ENCODE data around the gene AFAP1.

AFAP1 gene

DNA sequence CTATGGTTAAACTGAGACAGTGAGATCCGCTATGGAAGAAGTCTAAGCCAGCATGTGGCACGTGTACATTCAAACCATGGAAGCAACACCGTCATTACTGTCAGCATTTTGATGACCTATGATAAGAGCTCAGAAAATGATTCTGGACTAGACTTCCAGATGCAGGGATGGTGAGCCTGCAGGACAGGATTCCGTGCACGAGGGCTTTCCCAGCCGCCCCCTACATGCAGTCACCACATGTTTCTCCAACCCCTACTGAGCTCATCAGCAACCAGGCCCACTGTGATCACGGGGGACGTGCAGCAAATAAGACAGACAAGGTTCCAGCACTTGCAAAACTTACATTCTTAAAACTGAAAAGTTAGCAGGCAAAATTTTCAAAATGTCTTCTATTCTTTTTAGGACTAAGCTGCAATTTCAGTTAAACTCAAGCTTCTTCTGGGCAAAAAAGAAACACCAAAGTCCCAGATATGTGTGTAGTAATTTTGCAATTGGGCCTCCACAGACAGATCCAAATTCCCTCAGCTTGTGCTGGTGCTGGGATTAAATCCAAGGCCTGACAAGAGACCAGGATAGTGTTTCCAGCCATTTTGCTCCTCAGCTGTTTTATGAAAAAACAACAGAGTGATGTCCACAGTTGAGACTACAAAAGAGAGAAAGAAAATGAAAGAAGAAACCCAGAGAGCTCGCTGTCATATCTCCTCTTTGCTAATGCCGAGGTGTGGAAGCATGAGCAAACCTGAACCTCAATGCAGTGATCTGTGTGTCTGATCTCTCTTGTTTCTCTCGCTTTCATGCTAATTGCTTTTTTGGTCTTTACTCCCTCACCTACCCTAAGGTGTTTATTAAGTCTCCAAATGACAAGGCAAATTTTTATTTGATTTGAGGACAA is 118.2 kb downstream of the AFAP1 start:
- Histone ChIP-seq H3K4me1 (ENCODE audit: control insufficient read depth, insufficient read depth, low read length) (peaks cover 24% of the 10 kb centered on the region), H3K36me3 (ENCODE audit: control insufficient read depth, insufficient read depth, low read length) (no peaks in the 10 kb centered on the region), H3K9me3 (ENCODE audit: control insufficient read depth, low read length) (no peaks in the 10 kb centered on the region), H3K27me3 (ENCODE audit: control insufficient read depth, insufficient read depth, low read length) (no peaks in the 10 kb centered on the region), H3K4me3 (ENCODE audit: low read length) (no peak overlapping the region), H3K9ac (ENCODE audit: low read length) (no peak overlapping the region)

DNA sequence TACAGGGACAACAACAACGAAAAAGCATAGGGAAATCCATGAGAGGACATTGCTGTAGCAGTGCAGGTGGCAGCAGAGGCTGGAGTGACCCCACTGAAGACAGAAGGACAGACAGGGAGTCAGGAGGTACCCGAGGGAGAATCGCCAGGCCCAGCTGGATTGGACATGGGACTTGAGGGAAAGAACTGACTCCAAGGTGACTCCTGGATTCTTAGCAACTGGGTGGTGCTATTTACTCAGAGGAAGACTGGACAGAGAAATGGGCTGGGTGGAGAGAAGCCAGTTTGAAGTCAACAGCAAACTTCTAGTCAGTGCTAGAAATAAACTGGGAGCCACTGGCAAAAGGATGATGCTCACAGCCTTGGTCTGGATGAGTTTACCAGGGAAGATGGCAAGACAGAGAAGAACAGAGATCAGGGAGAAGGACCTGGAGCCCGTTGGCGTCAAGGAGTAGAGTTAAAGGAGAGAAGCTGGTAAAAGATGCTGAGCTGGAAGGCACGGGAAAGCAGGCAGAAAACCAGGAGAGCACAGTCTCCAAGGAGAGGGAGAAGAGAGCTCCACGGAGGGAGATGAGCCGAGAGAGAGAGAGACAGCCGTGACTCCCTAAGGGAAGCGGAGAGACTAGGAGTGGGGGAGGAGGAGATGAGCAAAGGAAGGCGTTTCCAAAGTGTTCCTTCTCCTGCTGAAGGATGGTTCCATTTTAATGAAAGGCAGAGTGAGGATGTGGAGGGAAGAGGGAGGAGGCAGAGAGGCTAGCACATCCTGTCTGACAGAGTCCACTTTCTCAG is 119.4 kb downstream of the AFAP1 start:
- Histone ChIP-seq H3K4me3 (ENCODE audit: low read length) (no peak overlapping the region), H3K4me1 (ENCODE audit: control insufficient read depth, insufficient read depth, low read length) (peaks cover 24% of the 10 kb centered on the region)

DNA sequence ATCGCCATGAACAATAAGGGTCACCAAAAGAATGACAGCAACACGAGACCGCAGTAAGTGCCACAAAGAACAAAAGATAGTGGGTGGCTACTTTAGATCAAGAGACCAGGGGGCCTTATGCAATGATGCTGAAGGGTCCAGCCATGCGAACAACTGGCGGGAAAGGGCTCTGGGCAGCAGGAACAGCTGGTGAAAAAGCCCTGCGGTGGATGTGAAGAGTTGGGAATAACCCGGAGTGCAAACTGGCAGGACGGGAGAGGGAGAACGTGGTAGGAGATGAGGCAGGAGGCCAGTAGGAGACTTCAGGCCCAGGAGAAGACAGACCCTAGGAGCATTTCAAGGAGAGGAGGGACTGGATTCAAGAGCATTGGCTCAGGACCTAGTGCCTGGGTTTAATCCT is 120.2 kb downstream of the AFAP1 start:
- Histone ChIP-seq H3K36me3 (ENCODE audit: control insufficient read depth, insufficient read depth, low read length) (no peaks in the 10 kb centered on the region), H3K4me3 (ENCODE audit: low read length) (no peak overlapping the region), H3K27me3 (ENCODE audit: control insufficient read depth, insufficient read depth, low read length) (no peaks in the 10 kb centered on the region), H3K4me1 (ENCODE audit: control insufficient read depth, insufficient read depth, low read length) (peaks cover 24% of the 10 kb centered on the region), H3K9ac (ENCODE audit: low read length) (no peak overlapping the region), H3K9me3 (ENCODE audit: control insufficient read depth, low read length) (no peaks in the 10 kb centered on the region)

More for the DNA sequence above, 119.4 kb downstream of the AFAP1 start:
- Histone ChIP-seq H3K27me3 (ENCODE audit: control insufficient read depth, insufficient read depth, low read length) (no peaks in the 10 kb centered on the region), H3K9ac (ENCODE audit: low read length) (no peak overlapping the region), H3K9me3 (ENCODE audit: control insufficient read depth, low read length) (no peaks in the 10 kb centered on the region), H3K36me3 (ENCODE audit: control insufficient read depth, insufficient read depth, low read length) (no peaks in the 10 kb centered on the region)

DNA sequence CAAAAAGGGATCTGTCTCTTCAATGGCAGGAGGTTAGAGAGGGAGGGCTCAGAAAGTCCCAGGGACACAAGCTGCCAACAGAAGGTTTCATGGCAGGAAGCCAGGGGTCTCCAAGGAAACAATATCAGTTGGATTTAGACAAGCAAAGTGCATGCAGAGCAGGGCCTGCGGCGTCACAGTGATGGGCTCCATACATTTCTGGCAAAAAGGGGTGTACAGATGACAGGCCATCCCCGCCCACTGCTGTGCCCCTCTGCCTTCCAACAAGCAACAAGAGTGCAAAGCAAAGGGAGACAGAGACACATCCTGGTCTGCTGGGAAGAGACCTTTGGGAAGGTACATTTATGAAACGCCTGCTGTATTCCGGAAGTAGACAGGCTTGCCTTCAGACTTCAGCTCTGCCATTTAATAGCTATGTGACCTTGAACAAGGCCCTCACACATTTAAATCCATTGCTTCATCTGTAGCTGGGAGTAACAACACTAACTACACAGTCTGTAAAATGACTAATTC is 121.2 kb downstream of the AFAP1 start:
- Histone ChIP-seq H3K9ac (ENCODE audit: low read length) (no peak overlapping the region), H3K9me3 (ENCODE audit: control insufficient read depth, low read length) (no peaks in the 10 kb centered on the region), H3K4me3 (ENCODE audit: low read length) (no peak overlapping the region), H3K4me1 (ENCODE audit: control insufficient read depth, insufficient read depth, low read length) (peaks cover 17% of the 10 kb centered on the region), H3K36me3 (ENCODE audit: control insufficient read depth, insufficient read depth, low read length) (no peaks in the 10 kb centered on the region), H3K27me3 (ENCODE audit: control insufficient read depth, insufficient read depth, low read length) (no peaks in the 10 kb centered on the region)

DNA sequence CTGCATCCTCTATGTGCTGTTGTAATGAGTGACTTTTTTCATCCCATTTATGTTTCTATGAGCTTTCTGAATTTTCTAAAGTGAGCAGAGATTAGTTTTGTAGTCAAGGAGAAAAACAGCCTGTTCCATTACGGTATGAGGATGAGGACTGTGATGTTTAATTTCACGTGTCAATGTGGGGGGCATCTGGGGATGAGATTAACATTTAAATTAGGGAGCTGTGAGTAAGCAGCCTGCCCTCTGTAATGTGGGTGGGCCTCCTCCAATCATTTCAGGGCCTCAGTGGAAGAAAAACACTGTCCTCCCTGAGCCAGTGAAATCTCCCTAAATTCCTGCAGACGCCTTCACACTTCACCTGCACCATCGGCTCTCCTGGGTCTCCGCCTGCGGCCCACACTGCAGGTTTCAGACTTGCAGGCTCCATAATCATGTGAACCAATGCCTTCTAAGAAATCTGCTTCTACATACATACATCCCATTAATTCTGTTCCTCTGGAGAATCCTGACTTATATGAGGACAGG is 121.7 kb downstream of the AFAP1 start:
- no peak overlapping the region for H3K4me3 ChIP-seq (ENCODE audit: low read length)
- no peak overlapping the region for H3K9ac ChIP-seq (ENCODE audit: low read length)
- no peaks in the 10 kb centered on the region for H3K9me3 ChIP-seq (ENCODE audit: control insufficient read depth, low read length)
- H3K4me1 ChIP-seq (ENCODE audit: control insufficient read depth, insufficient read depth, low read length), result peaks cover 12% of the 10 kb centered on the region
- no peaks in the 10 kb centered on the region for H3K27me3 ChIP-seq (ENCODE audit: control insufficient read depth, insufficient read depth, low read length)
- no peaks in the 10 kb centered on the region for H3K36me3 ChIP-seq (ENCODE audit: control insufficient read depth, insufficient read depth, low read length)

DNA sequence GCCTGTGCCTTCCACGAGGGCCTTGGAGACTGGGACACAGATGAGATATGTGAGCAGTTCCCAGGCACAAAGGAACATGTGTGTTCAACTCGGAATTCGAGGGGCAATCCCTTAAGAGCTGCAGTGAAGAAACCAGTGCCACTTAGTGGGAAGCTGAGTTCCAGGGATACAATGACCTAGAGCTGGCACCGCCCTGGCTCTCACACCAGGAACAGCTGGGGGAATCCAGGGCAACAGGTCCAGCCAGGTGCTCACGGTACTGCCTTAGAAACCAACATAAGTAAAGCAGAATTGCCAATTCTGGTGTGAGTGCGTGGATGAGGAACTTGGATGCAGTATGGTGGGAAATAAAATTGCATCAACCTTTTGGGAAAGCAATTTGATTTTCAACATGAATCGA is 122.9 kb downstream of the AFAP1 start:
- Histone ChIP-seq H3K27me3 (ENCODE audit: control insufficient read depth, insufficient read depth, low read length) (no peaks in the 10 kb centered on the region), H3K9me3 (ENCODE audit: control insufficient read depth, low read length) (no peaks in the 10 kb centered on the region), H3K9ac (ENCODE audit: low read length) (no peak overlapping the region), H3K4me3 (ENCODE audit: low read length) (no peak overlapping the region), H3K36me3 (ENCODE audit: control insufficient read depth, insufficient read depth, low read length) (no peaks in the 10 kb centered on the region), H3K4me1 (ENCODE audit: control insufficient read depth, insufficient read depth, low read length) (peaks cover 13% of the 10 kb centered on the region)

DNA sequence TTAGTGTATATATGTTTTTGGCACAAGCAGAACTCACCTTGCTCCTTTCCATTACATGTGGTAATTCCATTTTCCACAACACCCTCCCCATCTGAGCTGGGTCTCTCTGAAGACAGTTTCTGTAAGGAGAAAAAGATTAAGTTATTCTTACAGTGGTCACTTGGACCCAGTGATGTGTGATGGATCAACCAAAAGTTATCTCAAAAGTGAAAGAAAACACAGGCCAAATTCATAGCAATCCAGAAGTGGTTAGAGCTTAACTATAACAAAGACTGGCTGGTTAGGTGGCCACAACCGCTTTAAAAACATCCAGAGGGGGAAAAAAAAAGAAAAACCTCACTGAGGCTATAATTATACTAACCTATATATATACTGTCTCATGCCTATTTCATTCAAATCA is 123.7 kb downstream of the AFAP1 start:
- H3K4me1 ChIP-seq (ENCODE audit: control insufficient read depth, insufficient read depth, low read length), result peaks cover 21% of the 10 kb centered on the region
- no peaks in the 10 kb centered on the region for H3K36me3 ChIP-seq (ENCODE audit: control insufficient read depth, insufficient read depth, low read length)
- no peaks in the 10 kb centered on the region for H3K27me3 ChIP-seq (ENCODE audit: control insufficient read depth, insufficient read depth, low read length)
- H3K4me3 ChIP-seq (ENCODE audit: low read length), result no peak overlapping the region
- no peak overlapping the region for H3K9ac ChIP-seq (ENCODE audit: low read length)
- H3K9me3 ChIP-seq (ENCODE audit: control insufficient read depth, low read length), result no peaks in the 10 kb centered on the region

DNA sequence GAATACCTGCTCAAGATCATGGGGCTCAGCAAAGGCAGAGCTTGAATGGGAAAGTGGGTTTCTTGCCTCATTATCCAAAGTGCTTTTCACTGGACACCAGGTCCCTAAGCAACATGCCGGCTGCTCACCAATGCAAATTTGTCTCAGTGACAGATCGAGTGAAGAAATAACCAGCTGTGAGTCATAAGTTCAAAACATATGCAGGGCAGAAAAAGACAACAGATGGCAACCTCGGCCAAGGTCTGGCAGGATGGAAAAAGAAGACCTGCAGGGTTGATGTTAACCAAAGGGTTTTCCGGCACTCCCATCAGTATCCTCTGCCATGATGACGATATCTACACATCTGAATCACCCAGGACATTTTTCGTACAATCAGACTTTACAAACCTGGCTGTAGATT is 124.1 kb downstream of the AFAP1 start:
- Histone ChIP-seq H3K9ac (ENCODE audit: low read length) (no peak overlapping the region), H3K4me3 (ENCODE audit: low read length) (no peak overlapping the region), H3K4me1 (ENCODE audit: control insufficient read depth, insufficient read depth, low read length) (peaks cover 23% of the 10 kb centered on the region), H3K27me3 (ENCODE audit: control insufficient read depth, insufficient read depth, low read length) (no peaks in the 10 kb centered on the region), H3K36me3 (ENCODE audit: control insufficient read depth, insufficient read depth, low read length) (no peaks in the 10 kb centered on the region), H3K9me3 (ENCODE audit: control insufficient read depth, low read length) (no peaks in the 10 kb centered on the region)

DNA sequence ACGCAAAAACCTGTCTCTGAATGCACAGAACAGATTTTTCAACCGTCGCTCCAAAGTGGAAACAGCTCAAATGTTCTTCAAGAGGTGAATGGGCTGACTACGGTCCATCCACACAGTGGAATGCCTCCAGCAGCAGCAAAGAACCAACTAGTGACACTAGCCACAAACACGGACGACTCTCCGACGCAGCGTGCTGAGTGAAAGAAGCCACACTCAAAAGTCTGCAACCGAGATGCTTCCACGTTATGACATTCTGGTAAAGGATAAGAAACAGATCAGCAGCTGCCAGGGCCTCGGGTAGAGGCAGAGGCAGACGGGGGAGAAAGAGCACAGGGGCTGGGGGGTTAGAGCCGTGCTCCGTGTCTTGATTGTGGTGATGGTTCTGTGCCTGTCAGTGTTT is 125.2 kb downstream of the AFAP1 start:
- Histone ChIP-seq H3K4me1 (ENCODE audit: control insufficient read depth, insufficient read depth, low read length) (peaks cover 21% of the 10 kb centered on the region), H3K9ac (ENCODE audit: low read length) (no peak overlapping the region), H3K36me3 (ENCODE audit: control insufficient read depth, insufficient read depth, low read length) (no peaks in the 10 kb centered on the region), H3K9me3 (ENCODE audit: control insufficient read depth, low read length) (no peaks in the 10 kb centered on the region), H3K27me3 (ENCODE audit: control insufficient read depth, insufficient read depth, low read length) (no peaks in the 10 kb centered on the region), H3K4me3 (ENCODE audit: low read length) (no peak overlapping the region)

DNA sequence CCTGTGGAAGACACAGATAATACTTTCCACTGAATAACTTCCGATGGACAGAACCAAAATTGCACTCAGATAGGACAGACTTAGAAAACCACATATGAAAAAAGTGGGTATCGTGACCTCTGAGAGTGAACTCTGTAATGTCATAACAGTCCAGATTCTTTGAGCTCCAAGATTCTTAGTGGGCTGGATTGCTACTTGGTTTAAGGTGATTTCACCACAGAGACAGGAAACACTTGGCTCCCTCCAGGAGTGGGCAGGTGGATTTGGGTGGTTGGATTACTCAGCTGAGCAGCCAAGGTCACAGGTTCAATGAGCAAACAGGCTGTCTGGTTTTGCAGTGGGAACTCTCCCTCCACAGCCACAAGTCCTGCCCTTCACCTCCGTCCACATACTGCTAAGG is 126.0 kb downstream of the AFAP1 start:
- Histone ChIP-seq H3K9me3 (ENCODE audit: control insufficient read depth, low read length) (no peaks in the 10 kb centered on the region), H3K9ac (ENCODE audit: low read length) (no peak overlapping the region), H3K36me3 (ENCODE audit: control insufficient read depth, insufficient read depth, low read length) (no peaks in the 10 kb centered on the region), H3K4me3 (ENCODE audit: low read length) (no peak overlapping the region), H3K4me1 (ENCODE audit: control insufficient read depth, insufficient read depth, low read length) (peaks cover 21% of the 10 kb centered on the region), H3K27me3 (ENCODE audit: control insufficient read depth, insufficient read depth, low read length) (no peaks in the 10 kb centered on the region)

DNA sequence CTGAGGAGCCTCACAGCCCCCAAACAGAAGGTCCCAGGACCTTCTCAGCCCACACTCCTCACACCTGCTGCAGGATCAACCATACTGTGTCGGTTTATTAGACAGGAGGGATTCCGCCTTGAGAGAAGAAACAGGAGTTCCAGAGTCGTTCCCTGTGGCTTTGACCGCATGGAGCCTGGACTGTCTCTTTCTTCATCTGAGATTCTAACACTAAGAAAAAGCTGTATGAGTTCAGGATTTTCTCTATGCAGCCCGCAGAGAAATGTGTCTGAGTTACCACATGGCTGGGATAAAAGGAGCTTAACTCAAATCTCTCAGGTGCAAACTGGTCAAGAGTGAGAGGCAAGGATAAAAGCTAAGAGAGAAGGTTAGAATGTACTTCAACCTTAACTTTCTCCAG is 126.7 kb downstream of the AFAP1 start:
- Histone ChIP-seq H3K4me3 (ENCODE audit: low read length) (no peak overlapping the region), H3K4me1 (ENCODE audit: control insufficient read depth, insufficient read depth, low read length) (peaks cover 21% of the 10 kb centered on the region), H3K36me3 (ENCODE audit: control insufficient read depth, insufficient read depth, low read length) (peaks cover 2% of the 10 kb centered on the region), H3K9me3 (ENCODE audit: control insufficient read depth, low read length) (no peaks in the 10 kb centered on the region), H3K9ac (ENCODE audit: low read length) (no peak overlapping the region), H3K27me3 (ENCODE audit: control insufficient read depth, insufficient read depth, low read length) (no peaks in the 10 kb centered on the region)

Measured in mucosa of stomach (tissue), 1 donor.